Breast epithelium (tissue), 3 donors: ENCODE data around the gene NOD1.

Experiments
- POLR2A ChIP-seq: fragments of 450-650 bp; IDR thresholded peaks from one replicate; pipeline ENCODE4 v1.6.1; 2016; ENCODE audit warnings: antibody characterized with exemption, mild to moderate bottlenecking, moderate library complexity
- TF ChIP-seq, protein P1 (sequence below), 3 donors: fragments of 450-650 bp; IDR thresholded peaks; one replicate each; pipeline ENCODE4 v1.5.1; 2016 to 2017; ENCODE audit warnings: antibody characterized with exemption in 3 of 3, mild to moderate bottlenecking in 3 of 3, moderate library complexity in 3 of 3

DNA sequence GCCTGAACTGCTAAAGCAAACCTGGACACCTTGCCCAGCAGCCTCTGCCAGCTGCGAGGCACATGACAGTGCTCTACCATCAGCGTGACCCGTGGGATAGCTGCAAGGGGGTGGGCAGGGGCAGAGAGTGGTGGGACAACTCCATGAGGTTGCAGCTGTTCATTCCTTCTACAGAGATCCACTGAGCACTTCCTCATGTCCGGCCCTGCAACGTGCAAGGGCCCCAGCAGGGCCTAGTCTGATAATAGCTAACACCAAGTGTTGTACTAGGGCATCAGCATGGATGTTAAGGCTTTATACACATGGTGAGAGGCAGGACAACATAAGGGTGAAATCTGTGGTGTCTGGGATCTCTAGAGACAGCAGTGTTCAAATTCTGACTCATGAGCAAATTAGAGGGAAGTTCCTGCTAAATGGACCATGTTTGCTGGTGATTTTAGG, 14.3 kb downstream of the NOD1 start:
- TF ChIP-seq, protein P1, sequence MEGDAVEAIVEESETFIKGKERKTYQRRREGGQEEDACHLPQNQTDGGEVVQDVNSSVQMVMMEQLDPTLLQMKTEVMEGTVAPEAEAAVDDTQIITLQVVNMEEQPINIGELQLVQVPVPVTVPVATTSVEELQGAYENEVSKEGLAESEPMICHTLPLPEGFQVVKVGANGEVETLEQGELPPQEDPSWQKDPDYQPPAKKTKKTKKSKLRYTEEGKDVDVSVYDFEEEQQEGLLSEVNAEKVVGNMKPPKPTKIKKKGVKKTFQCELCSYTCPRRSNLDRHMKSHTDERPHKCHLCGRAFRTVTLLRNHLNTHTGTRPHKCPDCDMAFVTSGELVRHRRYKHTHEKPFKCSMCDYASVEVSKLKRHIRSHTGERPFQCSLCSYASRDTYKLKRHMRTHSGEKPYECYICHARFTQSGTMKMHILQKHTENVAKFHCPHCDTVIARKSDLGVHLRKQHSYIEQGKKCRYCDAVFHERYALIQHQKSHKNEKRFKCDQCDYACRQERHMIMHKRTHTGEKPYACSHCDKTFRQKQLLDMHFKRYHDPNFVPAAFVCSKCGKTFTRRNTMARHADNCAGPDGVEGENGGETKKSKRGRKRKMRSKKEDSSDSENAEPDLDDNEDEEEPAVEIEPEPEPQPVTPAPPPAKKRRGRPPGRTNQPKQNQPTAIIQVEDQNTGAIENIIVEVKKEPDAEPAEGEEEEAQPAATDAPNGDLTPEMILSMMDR (IDR thresholded peaks at IDR 0.05) = no peak
- TF ChIP-seq POLR2A = no peak
